Retinal pigment epithelial cell (primary cell): ENCODE measurements around the gene CFAP251.

Experiments
- DNase-seq: peaks from one replicate; pipeline ENCODE4 v3.0.0-alpha.2; 2010; ENCODE audit warnings: low read depth
- H3K4me3 ChIP-seq: 2 replicates; pipeline ENCODE4 v1.5.1; 2011; ENCODE audit warnings: mild to moderate bottlenecking, low read length, control low read depth, moderate library complexity
- CTCF ChIP-seq: conservative IDR thresholded peaks from 2 replicates; pipeline ENCODE4 v1.5.1; 2011; ENCODE audit warnings: low read depth, low read length, control low read depth, inconsistent platforms

Gene CFAP251

GRCh38 chr12:122026706-122027333 is 108.4 kb downstream of the CFAP251 start:
- no peak overlapping the region for H3K4me3 ChIP-seq
- no peak for TF ChIP-seq CTCF
- DNase-seq = no peak

GRCh38 chr12:122028165-122028904 is 109.9 kb downstream of the CFAP251 start:
- TF ChIP-seq CTCF = no peak
- H3K4me3 ChIP-seq = no peak overlapping the region

DNA sequence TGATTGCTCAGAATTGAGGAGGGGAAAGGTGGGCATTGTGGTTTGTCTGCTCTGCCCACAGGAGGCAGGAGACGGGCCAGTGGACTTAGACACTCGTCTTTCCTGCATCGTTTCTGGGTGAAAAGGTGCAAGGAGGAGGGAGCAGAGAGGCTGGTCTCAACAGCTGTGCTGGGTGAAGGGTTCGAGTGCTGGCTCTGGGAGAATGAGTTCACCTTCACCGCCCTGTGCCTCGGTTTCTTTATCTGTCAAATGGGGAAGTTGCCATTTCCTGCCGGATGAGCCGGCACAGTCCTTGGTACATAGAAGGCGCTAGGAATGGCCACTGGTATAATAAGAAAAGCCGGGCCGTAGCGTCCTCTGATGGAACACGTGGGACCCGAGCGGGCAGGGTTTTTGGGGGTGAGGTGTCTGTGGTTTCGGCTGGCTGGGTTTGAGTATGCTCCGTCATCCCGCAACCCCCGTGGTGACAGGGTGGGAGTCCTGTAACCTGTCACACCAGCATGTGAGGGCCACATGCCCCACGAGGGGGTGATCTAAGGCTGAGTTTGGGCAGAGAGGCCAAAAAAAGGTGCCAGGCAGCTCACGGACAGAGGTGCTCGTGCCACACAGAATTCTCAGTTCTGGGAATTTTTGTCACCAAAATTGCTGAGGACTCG is 110.6 kb downstream of the CFAP251 start:
- no peak for TF ChIP-seq CTCF
- H3K4me3 ChIP-seq = no peak overlapping the region
- DNase-seq = no peak

More at GRCh38 chr12:122028165-122028904, 109.9 kb downstream of the CFAP251 start:
- no peak for DNase-seq

- H3K4me3 ChIP-seq = no peak overlapping the region
- no peak for DNase-seq
- TF ChIP-seq CTCF = no peak
Measured at GRCh38 chr12:122029620-122030423, 111.4 kb downstream of the CFAP251 start.

- DNase-seq = no peak
- no peak overlapping the region for H3K4me3 ChIP-seq
- TF ChIP-seq CTCF = no peak
Measured at GRCh38 chr12:122030424-122031035, 112.1 kb downstream of the CFAP251 start.

GRCh38 chr12:122031342-122032216 is 113.2 kb downstream of the CFAP251 start:
- peak; percentile 84 for TF ChIP-seq CTCF
- no peak overlapping the region for H3K4me3 ChIP-seq
- no peak for DNase-seq
